ENCODE data around the gene VPS11. TPM values are rescaled to one million over a fixed set of nuclear protein-coding genes. Genes with fewer than 3 reads are reported as not detected.
"Not testable (repeated sequence)": the region's sequence is repeated elsewhere in the genome, so short reads cannot be mapped to it uniquely, and the experiment has no call there.

Gene VPS11
- total RNA-seq, 1 donor: 29.4 TPM

GRCh38 chr11:119038884-119039283, 28.7 kb upstream of the VPS11 start:
- DNase-seq (ENCODE audit: low read depth): no peak
- TF ChIP-seq CTCF (IDR thresholded peaks at IDR 0.05; ENCODE audit: insufficient read depth, low read length): no peak
- no peak overlapping the region for H3K4me3 ChIP-seq (ENCODE audit: low read depth, low read length)

GRCh38 chr11:119039471-119039870, 28.1 kb upstream of the VPS11 start:
- H3K4me3 ChIP-seq (ENCODE audit: low read depth, low read length): not testable (repeated sequence)

GRCh38 chr11:119041821-119042514, 25.6 kb upstream of the VPS11 start:
- H3K4me3 ChIP-seq (ENCODE audit: low read depth, low read length): no peak overlapping the region
- DNase-seq (ENCODE audit: low read depth): no peak
- TF ChIP-seq CTCF (IDR thresholded peaks at IDR 0.05; ENCODE audit: insufficient read depth, low read length): no peak

More at GRCh38 chr11:119039471-119039870, 28.1 kb upstream of the VPS11 start:
- not testable (repeated sequence) for DNase-seq (ENCODE audit: low read depth)

- no peak overlapping the region for H3K4me3 ChIP-seq (ENCODE audit: low read depth, low read length)
- DNase-seq (ENCODE audit: low read depth): no peak
- TF ChIP-seq CTCF (IDR thresholded peaks at IDR 0.05; ENCODE audit: insufficient read depth, low read length): no peak
Measured at GRCh38 chr11:119042927-119043326, 24.7 kb upstream of the VPS11 start.

- no peak for DNase-seq (ENCODE audit: low read depth)
- TF ChIP-seq CTCF (IDR thresholded peaks at IDR 0.05; ENCODE audit: insufficient read depth, low read length): peak; percentile 20
- no peak overlapping the region for H3K4me3 ChIP-seq (ENCODE audit: low read depth, low read length)
Measured at GRCh38 chr11:119044708-119045107, 22.9 kb upstream of the VPS11 start.

GRCh38 chr11:119046489-119046888, 21.1 kb upstream of the VPS11 start:
- TF ChIP-seq CTCF (IDR thresholded peaks at IDR 0.05; ENCODE audit: insufficient read depth, low read length): no peak
- no peak overlapping the region for H3K4me3 ChIP-seq (ENCODE audit: low read depth, low read length)
- no peak for DNase-seq (ENCODE audit: low read depth)

GRCh38 chr11:119047205-119047604, 20.4 kb upstream of the VPS11 start:
- no peak for DNase-seq (ENCODE audit: low read depth)
- no peak for TF ChIP-seq CTCF (IDR thresholded peaks at IDR 0.05; ENCODE audit: insufficient read depth, low read length)
- no peak overlapping the region for H3K4me3 ChIP-seq (ENCODE audit: low read depth, low read length)
